Astrocyte (in vitro differentiated cells and primary cell): ENCODE results near the gene RTBDN. TPM values are rescaled to one million over a fixed set of nuclear protein-coding genes. Genes with fewer than 3 reads are reported as not detected.
A peak's percentile ranks its signal among the peaks of the same experiment; 100 is the strongest.

Experiments
- DNase-seq: peaks from one replicate; pipeline ENCODE4 v3.0.0-alpha.2; 2010; ENCODE audit warnings: low read depth
- FAIRE-seq: peaks from 2 replicates; lab custom pipeline; 2011; peaks lifted over from hg19 to GRCh38; lab: Jason Lieb, UNC
- H2AFZ ChIP-seq: 2 replicates; pipeline ENCODE4 v1.6.0; 2012; ENCODE audit warnings: low read depth, low read length, inconsistent platforms
- H3K27ac ChIP-seq: 2 replicates; pipeline ENCODE4 v1.5.1; 2011; ENCODE audit warnings: low read depth, low read length, inconsistent platforms
- H3K27me3 ChIP-seq: 2 replicates; pipeline ENCODE4 v1.6.0; 2011; ENCODE audit warnings: low read length, inconsistent platforms; ENCODE audit not compliant: insufficient read depth
- H3K36me3 ChIP-seq: 2 replicates; pipeline ENCODE4 v1.5.1; 2011; ENCODE audit warnings: low read length, inconsistent platforms; ENCODE audit not compliant: insufficient read depth
- H3K4me1 ChIP-seq: 2 replicates; pipeline ENCODE4 v1.5.1; 2011; ENCODE audit warnings: low read length, inconsistent platforms; ENCODE audit not compliant: insufficient read depth
- H3K4me2 ChIP-seq: 2 replicates; pipeline ENCODE4 v1.6.0; 2012; ENCODE audit warnings: low read length, inconsistent platforms
- H3K4me3 ChIP-seq: 2 replicates; pipeline ENCODE4 v1.5.1; 2011; ENCODE audit warnings: low read depth, mild to moderate bottlenecking, low read length, inconsistent platforms; ENCODE audit not compliant: insufficient read depth
- H3K79me2 ChIP-seq: 2 replicates; pipeline ENCODE4 v1.6.0; 2012; ENCODE audit warnings: mild to moderate bottlenecking, low read length, inconsistent platforms; ENCODE audit not compliant: insufficient read depth
- H3K9ac ChIP-seq: 2 replicates; pipeline ENCODE4 v1.6.0; 2012; ENCODE audit warnings: mild to moderate bottlenecking, low read length, inconsistent platforms
- H3K9me3 ChIP-seq: 2 replicates; pipeline ENCODE4 v1.5.1; 2012; ENCODE audit warnings: low read depth, mild to moderate bottlenecking, low read length, inconsistent platforms; ENCODE audit not compliant: insufficient read depth
- H4K20me1 ChIP-seq: 2 replicates; pipeline ENCODE4 v1.6.0; 2012; ENCODE audit warnings: low read length, inconsistent platforms; ENCODE audit not compliant: insufficient read depth
- H3K27ac Mint-ChIP-seq: one replicate; pipeline ENCODE4 v1.8.0; 2021; ENCODE audit warnings: mild to moderate bottlenecking, mixed read lengths; ENCODE audit not compliant: unreplicated experiment
- H3K27me3 Mint-ChIP-seq: one replicate; pipeline ENCODE4 v1.8.0; 2021; ENCODE audit warnings: low read depth, mixed read lengths; ENCODE audit not compliant: unreplicated experiment
- H3K36me3 Mint-ChIP-seq: one replicate; pipeline ENCODE4 v1.8.0; 2021; ENCODE audit warnings: low read depth, mixed read lengths; ENCODE audit not compliant: unreplicated experiment
- H3K4me1 Mint-ChIP-seq: one replicate; pipeline ENCODE4 v1.8.0; 2021; ENCODE audit warnings: low read depth, mixed read lengths; ENCODE audit not compliant: unreplicated experiment
- H3K4me3 Mint-ChIP-seq: one replicate; pipeline ENCODE4 v1.8.0; 2021; ENCODE audit warnings: mild to moderate bottlenecking, moderate library complexity, mixed read lengths; ENCODE audit not compliant: unreplicated experiment
- H3K9me3 Mint-ChIP-seq: one replicate; pipeline ENCODE4 v1.8.0; 2021; ENCODE audit warnings: mild to moderate bottlenecking, mixed read lengths; ENCODE audit not compliant: unreplicated experiment
- EZH2 ChIP-seq: IDR thresholded peaks from 2 replicates; pipeline ENCODE4 v1.6.1; 2012; ENCODE audit warnings: mild to moderate bottlenecking, low read length, inconsistent platforms; ENCODE audit not compliant: insufficient read depth
- total RNA-seq: library from RNA; stranded (reverse); gene quantifications from 2 replicates; pipeline ENCODE4 v1.2.1, GENCODE V29; 2021
- TF ChIP-seq, protein P1 (sequence below): IDR thresholded peaks from 2 replicates; pipeline ENCODE4 v1.5.1; 2011; ENCODE audit warnings: low read depth, mild to moderate bottlenecking, inconsistent platforms, low read length, moderate library complexity; ENCODE audit not compliant: insufficient read depth

The RTBDN gene
- total RNA-seq, 1 donor from 2014 or later, result not detected

DNA sequence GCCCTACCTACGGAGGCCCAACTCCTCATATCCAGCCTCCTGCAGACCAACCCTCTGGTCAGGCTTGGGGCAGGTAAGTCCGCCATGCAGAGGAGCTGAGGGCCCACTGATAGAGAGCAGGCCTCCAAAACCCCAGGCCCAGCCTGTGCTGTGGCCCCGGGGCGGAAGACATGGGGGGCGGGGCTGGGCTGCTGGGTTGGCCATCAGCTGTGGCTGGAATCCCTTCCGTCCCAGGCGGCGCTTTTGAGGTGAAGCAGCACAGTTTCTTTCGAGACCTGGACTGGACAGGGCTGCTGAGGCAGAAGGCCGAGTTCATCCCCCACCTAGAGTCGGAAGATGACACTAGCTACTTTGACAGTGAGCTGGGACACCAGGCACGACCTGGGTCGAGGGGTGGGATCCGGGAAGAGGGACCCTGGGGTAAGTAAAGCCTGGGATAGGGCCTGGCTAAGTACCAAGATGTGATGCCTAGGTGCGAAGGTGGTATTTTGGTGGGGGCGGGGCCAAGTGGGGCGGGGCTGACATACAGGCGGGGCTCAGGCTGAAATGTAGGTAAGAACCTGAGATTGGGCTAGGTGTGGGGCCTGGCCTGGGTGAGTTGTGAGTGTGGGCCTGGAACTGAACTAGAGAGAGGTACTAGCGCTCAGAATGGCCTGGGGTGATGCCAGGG lies 31.5 kb upstream of the RTBDN start:
- no peaks in the 10 kb centered on the region for H4K20me1 ChIP-seq
- no peak overlapping the region for H3K9ac ChIP-seq
- no peak overlapping the region for H3K4me3 ChIP-seq
- DNase-seq, result no peak
- H3K4me2 ChIP-seq, result no peak overlapping the region
- H3K27ac ChIP-seq, result no peak overlapping the region
- Mint-ChIP-seq H3K4me3 (no peak overlapping the region), H3K36me3 (peaks cover 13% of the 10 kb centered on the region), H3K27ac (no peak overlapping the region), H3K4me1 (no peaks in the 10 kb centered on the region), H3K27me3 (peaks cover 2% of the 10 kb centered on the region), H3K9me3 (no peaks in the 10 kb centered on the region)
- H3K4me1 ChIP-seq, result peaks cover 3% of the 10 kb centered on the region
- FAIRE-seq, result no peak
- H3K9me3 ChIP-seq, result no peaks in the 10 kb centered on the region
- no peaks in the 10 kb centered on the region for H3K36me3 ChIP-seq
- peaks cover 4% of the 10 kb centered on the region for H3K27me3 ChIP-seq
- no peaks in the 10 kb centered on the region for H3K79me2 ChIP-seq
- TF ChIP-seq EZH2, result no peak
- no peak overlapping the region for H2AFZ ChIP-seq

DNA sequence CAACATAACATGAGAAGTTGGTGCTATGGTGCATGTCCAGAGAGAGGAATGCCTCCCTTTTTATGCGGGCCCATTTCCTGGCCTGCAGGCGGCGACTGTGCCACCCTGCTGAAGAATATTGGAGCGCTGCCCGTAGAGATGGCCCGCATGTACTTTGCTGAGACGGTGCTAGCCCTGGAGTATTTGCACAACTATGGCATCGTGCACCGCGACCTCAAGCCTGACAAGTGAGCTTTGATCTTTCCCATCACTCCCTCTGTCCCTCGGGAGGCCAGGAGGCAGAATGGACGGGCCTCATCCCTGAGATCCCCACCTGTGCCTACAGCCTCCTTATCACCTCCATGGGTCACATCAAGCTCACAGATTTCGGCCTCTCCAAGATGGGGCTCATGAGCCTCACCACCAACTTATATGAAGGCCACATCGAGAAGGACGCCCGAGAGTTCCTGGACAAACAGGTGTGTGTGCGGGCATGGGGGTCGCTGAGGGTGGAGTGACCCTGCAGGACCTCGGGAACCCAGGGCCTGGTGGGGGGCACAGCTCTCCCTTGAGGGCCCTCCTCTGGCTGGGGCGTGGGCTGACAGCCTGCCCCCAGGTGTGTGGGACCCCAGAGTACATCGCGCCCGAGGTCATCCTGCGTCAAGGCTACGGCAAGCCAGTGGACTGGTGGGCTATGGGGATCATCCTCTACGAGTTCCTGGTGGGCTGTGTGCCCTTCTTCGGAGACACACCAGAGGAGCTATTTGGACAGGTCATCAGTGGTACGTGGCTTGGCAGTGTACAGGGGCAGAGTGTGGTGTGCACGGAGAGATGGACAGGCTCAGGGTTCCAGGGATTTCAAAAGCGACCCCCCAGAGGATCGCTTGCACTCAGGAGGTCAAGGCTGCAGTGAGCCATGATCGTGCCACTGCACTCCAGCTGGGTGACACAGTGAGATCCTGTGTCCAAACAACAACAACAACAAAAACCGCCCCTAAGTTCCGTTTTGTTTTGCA lies 30.6 kb upstream of the RTBDN start:
- Histone ChIP-seq H3K27ac (no peak overlapping the region), H2AFZ (no peak overlapping the region), H3K27me3 (peaks cover 4% of the 10 kb centered on the region), H3K9me3 (no peaks in the 10 kb centered on the region), H3K4me1 (peaks cover 3% of the 10 kb centered on the region), H3K9ac (no peak overlapping the region), H3K79me2 (no peaks in the 10 kb centered on the region), H4K20me1 (no peaks in the 10 kb centered on the region), H3K4me2 (no peak overlapping the region), H3K4me3 (no peak overlapping the region), H3K36me3 (no peaks in the 10 kb centered on the region)
- Mint-ChIP-seq H3K4me3 (peak overlapping the region; percentile 62), H3K27me3 (peaks cover 2% of the 10 kb centered on the region), H3K9me3 (no peaks in the 10 kb centered on the region), H3K36me3 (peaks cover 11% of the 10 kb centered on the region), H3K4me1 (no peaks in the 10 kb centered on the region), H3K27ac (no peak overlapping the region)
- no peak for TF ChIP-seq EZH2
- TF ChIP-seq, protein P1, sequence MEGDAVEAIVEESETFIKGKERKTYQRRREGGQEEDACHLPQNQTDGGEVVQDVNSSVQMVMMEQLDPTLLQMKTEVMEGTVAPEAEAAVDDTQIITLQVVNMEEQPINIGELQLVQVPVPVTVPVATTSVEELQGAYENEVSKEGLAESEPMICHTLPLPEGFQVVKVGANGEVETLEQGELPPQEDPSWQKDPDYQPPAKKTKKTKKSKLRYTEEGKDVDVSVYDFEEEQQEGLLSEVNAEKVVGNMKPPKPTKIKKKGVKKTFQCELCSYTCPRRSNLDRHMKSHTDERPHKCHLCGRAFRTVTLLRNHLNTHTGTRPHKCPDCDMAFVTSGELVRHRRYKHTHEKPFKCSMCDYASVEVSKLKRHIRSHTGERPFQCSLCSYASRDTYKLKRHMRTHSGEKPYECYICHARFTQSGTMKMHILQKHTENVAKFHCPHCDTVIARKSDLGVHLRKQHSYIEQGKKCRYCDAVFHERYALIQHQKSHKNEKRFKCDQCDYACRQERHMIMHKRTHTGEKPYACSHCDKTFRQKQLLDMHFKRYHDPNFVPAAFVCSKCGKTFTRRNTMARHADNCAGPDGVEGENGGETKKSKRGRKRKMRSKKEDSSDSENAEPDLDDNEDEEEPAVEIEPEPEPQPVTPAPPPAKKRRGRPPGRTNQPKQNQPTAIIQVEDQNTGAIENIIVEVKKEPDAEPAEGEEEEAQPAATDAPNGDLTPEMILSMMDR, result no peak
- DNase-seq (no peak), FAIRE-seq (no peak)

DNA sequence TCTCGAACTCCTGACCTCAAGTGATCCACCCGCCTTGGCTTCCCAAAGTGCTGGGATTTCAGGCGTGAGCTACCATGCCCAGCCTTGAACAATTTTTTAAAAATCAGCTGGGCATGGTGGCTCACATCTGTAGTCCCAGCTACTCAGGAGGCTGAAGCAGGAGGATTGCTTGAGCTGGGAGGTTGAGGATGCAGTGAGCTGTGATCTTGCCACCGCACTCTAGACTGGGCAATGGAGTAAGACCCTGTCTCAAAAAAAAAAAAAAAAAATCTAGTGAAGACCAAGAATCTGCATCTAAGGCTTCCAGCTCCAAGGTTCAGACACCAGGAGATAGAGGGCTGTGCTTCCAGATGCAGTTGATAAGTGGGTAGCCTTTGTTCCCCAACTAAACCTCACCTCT lies 29.8 kb upstream of the RTBDN start:
- no peak overlapping the region for H3K27ac ChIP-seq
- no peak overlapping the region for H3K4me3 Mint-ChIP-seq
- no peak overlapping the region for H3K9ac ChIP-seq
- peaks cover 2% of the 10 kb centered on the region for H3K27me3 Mint-ChIP-seq
- H3K36me3 ChIP-seq, result no peaks in the 10 kb centered on the region
- no peaks in the 10 kb centered on the region for H3K9me3 ChIP-seq
- FAIRE-seq (no peak), DNase-seq (no peak)
- TF ChIP-seq, protein P1, result no peak
- TF ChIP-seq EZH2, result no peak
- peaks cover 3% of the 10 kb centered on the region for H3K4me1 ChIP-seq
- no peak overlapping the region for H3K4me2 ChIP-seq
- H3K27me3 ChIP-seq, result peaks cover 4% of the 10 kb centered on the region
- no peaks in the 10 kb centered on the region for H3K9me3 Mint-ChIP-seq
- H3K79me2 ChIP-seq, result no peaks in the 10 kb centered on the region
- no peaks in the 10 kb centered on the region for H4K20me1 ChIP-seq
- peaks cover 8% of the 10 kb centered on the region for H3K36me3 Mint-ChIP-seq
- H3K27ac Mint-ChIP-seq, result no peak overlapping the region
- no peak overlapping the region for H3K4me3 ChIP-seq
- H2AFZ ChIP-seq, result no peak overlapping the region
- no peaks in the 10 kb centered on the region for H3K4me1 Mint-ChIP-seq
